ENCODE measurements around the gene YPEL5.

DNA sequence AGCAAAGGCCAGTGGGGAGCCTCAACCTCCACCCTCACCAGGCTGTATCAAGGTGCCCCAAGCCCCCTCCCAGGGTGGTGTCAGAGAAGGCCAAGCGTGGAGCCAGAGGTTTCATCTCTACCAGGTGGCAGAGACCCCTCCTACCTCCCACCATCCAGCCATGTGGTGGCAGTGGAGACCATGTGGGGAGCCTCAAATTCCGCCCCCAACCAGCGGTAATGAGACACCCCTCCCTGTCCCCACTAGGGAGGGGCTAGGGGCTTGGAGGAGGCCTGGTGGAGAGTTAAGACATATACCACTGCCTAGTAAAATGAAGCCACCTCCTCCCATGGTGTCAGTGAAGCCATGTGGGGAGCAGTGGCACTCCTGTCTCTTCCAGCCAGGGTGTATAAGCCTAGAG, 24.4 kb upstream of the YPEL5 start:
- no peak for TF ChIP-seq JUN (CRISPR knock-in tag; IDR thresholded peaks at IDR 0.05)
- no peak for TF ChIP-seq CTCF (IDR thresholded peaks at IDR 0.05)
- TF ChIP-seq, protein P1, sequence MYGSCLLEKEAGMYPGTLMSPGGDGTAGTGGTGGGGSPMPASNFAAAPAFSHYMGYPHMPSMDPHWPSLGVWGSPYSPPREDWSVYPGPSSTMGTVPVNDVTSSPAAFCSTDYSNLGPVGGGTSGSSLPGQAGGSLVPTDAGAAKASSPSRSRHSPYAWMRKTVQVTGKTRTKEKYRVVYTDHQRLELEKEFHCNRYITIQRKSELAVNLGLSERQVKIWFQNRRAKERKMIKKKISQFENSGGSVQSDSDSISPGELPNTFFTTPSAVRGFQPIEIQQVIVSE (CRISPR knock-in tag; IDR thresholded peaks at IDR 0.05; ENCODE audit: borderline replicate concordance): no peak
- no peak for TF ChIP-seq SMAD3 (CRISPR knock-in tag; IDR thresholded peaks at IDR 0.05; ENCODE audit: borderline replicate concordance)
- no peak for TF ChIP-seq ZNF121 (CRISPR knock-in tag; IDR thresholded peaks at IDR 0.05)
- no peak for TF ChIP-seq MAX (CRISPR knock-in tag; IDR thresholded peaks at IDR 0.05)

Data from WTC11 (cell line).